Loucy (cell line): Measurements from ENCODE around the gene LHX6.

Source experiments
- EZH2phosphoT487 ChIP-seq: fragments of 200-600 bp; IDR thresholded peaks from 2 replicates; pipeline ENCODE4 v1.6.1; 2018; ENCODE audit warnings: antibody characterized with exemption, mild to moderate bottlenecking, moderate library complexity, borderline replicate concordance
- TF ChIP-seq, protein P1 (sequence below): fragments of 200-600 bp; sonication (generic); conservative IDR thresholded peaks from 2 replicates; pipeline ENCODE4 v1.5.1; 2014; ENCODE audit warnings: mild to moderate bottlenecking, antibody characterized with exemption, low read length

DNA sequence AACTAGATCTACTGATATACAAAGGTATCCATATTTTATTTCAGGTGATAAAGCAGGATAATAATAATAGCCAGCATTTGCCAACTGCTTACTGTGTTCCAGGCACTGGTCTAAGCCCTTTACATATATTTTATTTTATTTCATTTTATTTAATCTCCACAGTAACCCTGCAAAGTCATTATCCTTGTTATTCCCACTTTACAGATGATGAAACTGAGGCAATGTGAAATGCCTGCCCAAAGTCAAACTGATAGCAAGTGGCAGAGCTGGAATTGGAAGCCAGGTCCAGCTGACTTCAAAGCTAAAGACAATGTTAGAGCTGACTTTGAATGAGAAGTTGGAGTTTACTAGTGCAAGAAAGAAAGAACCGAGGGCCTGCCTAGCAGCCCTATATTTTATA, 44.2 kb downstream of the LHX6 start:
- TF ChIP-seq, protein P1, sequence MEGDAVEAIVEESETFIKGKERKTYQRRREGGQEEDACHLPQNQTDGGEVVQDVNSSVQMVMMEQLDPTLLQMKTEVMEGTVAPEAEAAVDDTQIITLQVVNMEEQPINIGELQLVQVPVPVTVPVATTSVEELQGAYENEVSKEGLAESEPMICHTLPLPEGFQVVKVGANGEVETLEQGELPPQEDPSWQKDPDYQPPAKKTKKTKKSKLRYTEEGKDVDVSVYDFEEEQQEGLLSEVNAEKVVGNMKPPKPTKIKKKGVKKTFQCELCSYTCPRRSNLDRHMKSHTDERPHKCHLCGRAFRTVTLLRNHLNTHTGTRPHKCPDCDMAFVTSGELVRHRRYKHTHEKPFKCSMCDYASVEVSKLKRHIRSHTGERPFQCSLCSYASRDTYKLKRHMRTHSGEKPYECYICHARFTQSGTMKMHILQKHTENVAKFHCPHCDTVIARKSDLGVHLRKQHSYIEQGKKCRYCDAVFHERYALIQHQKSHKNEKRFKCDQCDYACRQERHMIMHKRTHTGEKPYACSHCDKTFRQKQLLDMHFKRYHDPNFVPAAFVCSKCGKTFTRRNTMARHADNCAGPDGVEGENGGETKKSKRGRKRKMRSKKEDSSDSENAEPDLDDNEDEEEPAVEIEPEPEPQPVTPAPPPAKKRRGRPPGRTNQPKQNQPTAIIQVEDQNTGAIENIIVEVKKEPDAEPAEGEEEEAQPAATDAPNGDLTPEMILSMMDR = no peak
- no peak for TF ChIP-seq EZH2phosphoT487
